WTC11 (cell line): ENCODE results near the gene SAMMSON. TPM values are rescaled to one million over a fixed set of nuclear protein-coding genes. Genes with fewer than 3 reads are reported as not detected.

Experiments
- ATAC-seq: fragments of 200-7000 bp; cut with Tn5 transposase; 2 replicates; pipeline ENCODE4 v1.10.0; 2021; ENCODE audit warnings: mild to moderate bottlenecking, moderate library complexity
- CTCF ChIA-PET: fragments of 300-600 bp; sonication (Branson Sonifier 250); formaldehyde crosslinking; loops from one replicate; lab custom pipeline; 2021; ENCODE audit warnings: antibody characterized with exemption; lab: Charles Lee
- POLR2A ChIA-PET: fragments of 350-600 bp; sonication (Branson Sonifier 250); formaldehyde crosslinking; loops from one replicate; lab custom pipeline; 2021; ENCODE audit warnings: antibody characterized with exemption; lab: Charles Lee
- DNase-seq: peaks from one replicate; pipeline ENCODE4 v3.0.0; 2021; ENCODE audit warnings: low spot score
- H3K27ac Mint-ChIP-seq: 2 replicates; pipeline ENCODE4 v1.8.0; 2021; ENCODE audit warnings: mixed read lengths
- H3K27me3 Mint-ChIP-seq: 2 replicates; pipeline ENCODE4 v1.8.0; 2021; ENCODE audit warnings: low read depth, mild to moderate bottlenecking, moderate library complexity, mixed read lengths
- H3K36me3 Mint-ChIP-seq: 2 replicates; pipeline ENCODE4 v1.8.0; 2021; ENCODE audit warnings: mixed read lengths
- H3K4me1 Mint-ChIP-seq: 2 replicates; pipeline ENCODE4 v1.8.0; 2022; ENCODE audit warnings: mixed read lengths
- H3K4me3 Mint-ChIP-seq: 2 replicates; pipeline ENCODE4 v1.8.0; 2021; ENCODE audit warnings: mild to moderate bottlenecking, moderate library complexity, mixed read lengths
- H3K9me3 Mint-ChIP-seq: 2 replicates; pipeline ENCODE4 v1.8.0; 2021; ENCODE audit warnings: mixed read lengths
- AFF4 ChIP-seq: sonication (generic); formaldehyde crosslinking; IDR thresholded peaks from 2 replicates; pipeline ENCODE4 v1.8.1; 2023; ENCODE audit warnings: mild to moderate bottlenecking, missing genetic modification reagents, borderline replicate concordance
- ATF1 ChIP-seq: sonication (generic); formaldehyde crosslinking; IDR thresholded peaks from 2 replicates; pipeline ENCODE4 v1.8.1; 2023; ENCODE audit warnings: mild to moderate bottlenecking, moderate library complexity, missing genetic modification reagents
- CDX4 ChIP-seq: fragments of 250-450 bp; sonication (Bioruptor Pico); IDR thresholded peaks from 2 replicates; pipeline ENCODE4 v1.9.0; 2021; ENCODE audit warnings: moderate library complexity, mild to moderate bottlenecking, inconsistent platforms, borderline replicate concordance
- E2F5 ChIP-seq: sonication (generic); formaldehyde crosslinking; IDR thresholded peaks from 2 replicates; pipeline ENCODE4 v1.8.1; 2022; ENCODE audit warnings: mild to moderate bottlenecking, moderate library complexity, missing genetic modification reagents
- EMX1 ChIP-seq: fragments of 250-450 bp; sonication (Bioruptor Pico); IDR thresholded peaks from 2 replicates; pipeline ENCODE4 v1.8.0; 2021; ENCODE audit warnings: mild to moderate bottlenecking
- ETV6 ChIP-seq: sonication (generic); formaldehyde crosslinking; IDR thresholded peaks from 2 replicates; pipeline ENCODE4 v1.8.1; 2022; ENCODE audit warnings: mild to moderate bottlenecking, missing genetic modification reagents
- FOXJ3 ChIP-seq: sonication (generic); formaldehyde crosslinking; IDR thresholded peaks from 2 replicates; pipeline ENCODE4 v1.9.0; 2021; ENCODE audit warnings: missing genetic modification reagents, mild to moderate bottlenecking, borderline replicate concordance
- FOXP1 ChIP-seq: sonication (generic); formaldehyde crosslinking; IDR thresholded peaks from 2 replicates; pipeline ENCODE4 v1.8.0; 2022; ENCODE audit warnings: missing genetic modification reagents, mild to moderate bottlenecking, moderate library complexity, borderline replicate concordance
- FOXP4 ChIP-seq: sonication (generic); formaldehyde crosslinking; IDR thresholded peaks from 2 replicates; pipeline ENCODE4 v1.8.0; 2022; ENCODE audit warnings: mild to moderate bottlenecking, missing genetic modification reagents
- MAX ChIP-seq: sonication (generic); formaldehyde crosslinking; IDR thresholded peaks from 2 replicates; pipeline ENCODE4 v1.8.0; 2022; ENCODE audit warnings: mild to moderate bottlenecking, missing genetic modification reagents
- NFATC4 ChIP-seq: fragments of 250-450 bp; sonication (Bioruptor Pico); IDR thresholded peaks from 2 replicates; pipeline ENCODE4 v1.9.0; 2021; ENCODE audit warnings: mild to moderate bottlenecking
- NFE2L1 ChIP-seq: sonication (generic); formaldehyde crosslinking; IDR thresholded peaks from 2 replicates; pipeline ENCODE4 v1.8.1; 2023; ENCODE audit warnings: missing genetic modification reagents
- PRDM15 ChIP-seq: sonication (generic); formaldehyde crosslinking; IDR thresholded peaks from 2 replicates; pipeline ENCODE4 v1.8.0; 2022; ENCODE audit warnings: missing genetic modification reagents
- PRRX2 ChIP-seq: fragments of 250-450 bp; sonication (Bioruptor Pico); IDR thresholded peaks from 2 replicates; pipeline ENCODE4 v1.8.0; 2021; ENCODE audit warnings: mild to moderate bottlenecking
- SP1 ChIP-seq: sonication (generic); formaldehyde crosslinking; conservative IDR thresholded peaks from 2 replicates; pipeline ENCODE4 v1.8.1; 2022; ENCODE audit warnings: missing genetic modification reagents
- ZNF219 ChIP-seq: sonication (generic); formaldehyde crosslinking; IDR thresholded peaks from 2 replicates; pipeline ENCODE4 v1.8.0; 2023; ENCODE audit warnings: missing genetic modification reagents, mild to moderate bottlenecking, borderline replicate concordance
- ZNF396 ChIP-seq: fragments of 250-450 bp; sonication (Bioruptor Pico); IDR thresholded peaks from 2 replicates; pipeline ENCODE4 v1.8.0; 2021; ENCODE audit warnings: mild to moderate bottlenecking, moderate library complexity, borderline replicate concordance
- ZNF425 ChIP-seq: fragments of 250-450 bp; sonication (Bioruptor Pico); conservative IDR thresholded peaks from 2 replicates; pipeline ENCODE4 v1.9.0; 2021; ENCODE audit warnings: mild to moderate bottlenecking
- ZNF512 ChIP-seq: sonication (generic); formaldehyde crosslinking; IDR thresholded peaks from 2 replicates; pipeline ENCODE4 v1.8.1; 2022; ENCODE audit warnings: missing genetic modification reagents, borderline replicate concordance
- total RNA-seq: library from RNA; stranded (reverse); gene quantifications from 3 replicates; pipeline ENCODE4 v1.2.3, GENCODE V29; 2021

SAMMSON gene
- total RNA-seq, 1 experiment from 2014 or later, result 0.13 TPM

- no peak for TF ChIP-seq CDX4 (CRISPR knock-in tag)
Observed at GRCh38 chr3:69961706-69962439, 37.7 kb upstream of the SAMMSON start (continued).

GRCh38 chr3:69963643-69964042 lies 35.9 kb upstream of the SAMMSON start:
- CTCF ChIA-PET, result no interaction called here
- Mint-ChIP-seq H3K36me3 (no peaks in the 10 kb centered on the region), H3K4me3 (no peak overlapping the region), H3K27me3 (no peaks in the 10 kb centered on the region), H3K4me1 (no peaks in the 10 kb centered on the region), H3K9me3 (no peaks in the 10 kb centered on the region), H3K27ac (no peak overlapping the region)
- POLR2A ChIA-PET, result no interaction called here
- no peak for ATAC-seq
- TF ChIP-seq ZNF425 (CRISPR knock-in tag) (no peak), FOXP4 (CRISPR knock-in tag) (no peak), ZNF219 (CRISPR knock-in tag) (no peak), EMX1 (CRISPR knock-in tag) (no peak), PRRX2 (no peak), ATF1 (CRISPR knock-in tag) (no peak), AFF4 (CRISPR knock-in tag) (no peak), NFE2L1 (CRISPR knock-in tag) (no peak), MAX (CRISPR knock-in tag) (no peak), FOXP1 (CRISPR knock-in tag) (no peak), ZNF396 (no peak), NFATC4 (CRISPR knock-in tag) (no peak), FOXJ3 (CRISPR knock-in tag) (no peak), PRDM15 (no peak), E2F5 (CRISPR knock-in tag) (no peak), SP1 (CRISPR knock-in tag) (no peak), ZNF512 (CRISPR knock-in tag) (no peak), ETV6 (CRISPR knock-in tag) (no peak)
- DNase-seq, result no peak
